HL-60 (cell line): ENCODE data around the gene LEPR.

ENCODE experiments used
- CTCF ChIP-seq: IDR thresholded peaks from one replicate; pipeline ENCODE4 v1.5.1; 2011; ENCODE audit warnings: low read length, control low read depth, inconsistent platforms; ENCODE audit not compliant: insufficient read depth
- GABPA ChIP-seq: IDR thresholded peaks from 2 replicates; pipeline ENCODE4 v1.6.1; 2012; ENCODE audit warnings: low read depth
- POLR2AphosphoS5 ChIP-seq: IDR thresholded peaks from 2 replicates; pipeline ENCODE4 v1.6.1; 2012; ENCODE audit warnings: low read depth
- REST ChIP-seq: IDR thresholded peaks from 2 replicates; pipeline ENCODE4 v1.6.1; 2012; ENCODE audit warnings: low read depth; ENCODE audit not compliant: insufficient replicate concordance
- SPI1 ChIP-seq: IDR thresholded peaks from 2 replicates; pipeline ENCODE4 v1.6.1; 2012; ENCODE audit warnings: low read depth, mild to moderate bottlenecking, borderline replicate concordance

- no peak for TF ChIP-seq CTCF
- no peak for TF ChIP-seq POLR2AphosphoS5
- no peak for TF ChIP-seq REST
- no peak for TF ChIP-seq GABPA
- no peak for TF ChIP-seq SPI1
Observed at GRCh38 chr1:65377496-65378246, 42.8 kb upstream of the LEPR start.
